Fibroblast of skin of left biceps (primary cell): Measurements from ENCODE around the gene FZD10.
A peak's percentile ranks its signal among the peaks of the same experiment; 100 is the strongest.

Experiments
- DNase-seq, 2 experiments: peaks; one replicate each; pipeline ENCODE4 v3.0.0-alpha.2; 2013; ENCODE audit warnings: low read depth in 2 of 2

The FZD10 gene, protein sequence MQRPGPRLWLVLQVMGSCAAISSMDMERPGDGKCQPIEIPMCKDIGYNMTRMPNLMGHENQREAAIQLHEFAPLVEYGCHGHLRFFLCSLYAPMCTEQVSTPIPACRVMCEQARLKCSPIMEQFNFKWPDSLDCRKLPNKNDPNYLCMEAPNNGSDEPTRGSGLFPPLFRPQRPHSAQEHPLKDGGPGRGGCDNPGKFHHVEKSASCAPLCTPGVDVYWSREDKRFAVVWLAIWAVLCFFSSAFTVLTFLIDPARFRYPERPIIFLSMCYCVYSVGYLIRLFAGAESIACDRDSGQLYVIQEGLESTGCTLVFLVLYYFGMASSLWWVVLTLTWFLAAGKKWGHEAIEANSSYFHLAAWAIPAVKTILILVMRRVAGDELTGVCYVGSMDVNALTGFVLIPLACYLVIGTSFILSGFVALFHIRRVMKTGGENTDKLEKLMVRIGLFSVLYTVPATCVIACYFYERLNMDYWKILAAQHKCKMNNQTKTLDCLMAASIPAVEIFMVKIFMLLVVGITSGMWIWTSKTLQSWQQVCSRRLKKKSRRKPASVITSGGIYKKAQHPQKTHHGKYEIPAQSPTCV

DNA sequence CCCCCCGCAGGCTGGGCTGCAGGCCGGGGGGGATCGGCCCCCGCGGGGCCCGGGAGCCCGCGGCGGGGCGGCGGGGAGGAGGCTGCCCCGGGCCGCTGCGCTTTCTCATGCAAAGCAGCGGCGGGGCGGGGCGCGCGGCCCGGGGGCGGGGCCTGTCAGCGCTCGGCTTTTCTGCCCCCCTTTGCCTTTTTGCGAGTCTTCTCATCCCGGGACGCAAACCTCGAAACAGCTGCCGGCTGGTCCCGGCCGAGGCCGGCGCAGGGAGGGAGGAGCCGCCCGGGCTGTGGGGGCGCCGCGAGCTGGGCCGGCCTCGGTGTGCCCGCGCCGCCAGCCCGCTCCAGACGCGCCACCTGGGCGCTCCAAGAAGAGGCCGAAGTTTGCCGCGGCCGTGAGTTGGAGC is at the start of gene FZD10:
Gene FZD10, plus strand, starts transcription at position 198 of the 400 bp plus-strand sequence. CDS start 479 bp downstream, outside the sequence.
- DNase-seq = peak in 1 of 2 experiments; percentile 23

DNA sequence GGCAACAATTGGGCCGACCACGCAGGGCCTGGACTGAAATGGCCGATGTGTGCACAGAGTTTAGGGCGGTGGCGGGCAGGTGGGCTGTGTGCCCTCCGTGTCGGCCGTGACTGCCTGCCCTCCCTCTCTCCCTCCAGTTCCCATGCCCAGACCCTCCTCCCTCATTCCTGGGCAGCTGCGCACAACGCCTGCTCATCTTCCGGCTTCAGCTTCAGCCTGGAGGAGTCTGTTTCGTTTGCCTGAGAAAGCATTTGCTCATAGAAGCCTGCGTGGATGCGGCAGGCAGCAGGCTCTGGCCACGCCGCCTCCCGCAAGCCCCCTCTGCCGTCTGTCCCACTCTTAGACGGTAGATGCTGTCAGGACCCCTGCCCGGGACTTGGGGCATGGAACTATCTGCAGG is 47.3 kb upstream of the FZD10 start:
- no peak for DNase-seq

DNA sequence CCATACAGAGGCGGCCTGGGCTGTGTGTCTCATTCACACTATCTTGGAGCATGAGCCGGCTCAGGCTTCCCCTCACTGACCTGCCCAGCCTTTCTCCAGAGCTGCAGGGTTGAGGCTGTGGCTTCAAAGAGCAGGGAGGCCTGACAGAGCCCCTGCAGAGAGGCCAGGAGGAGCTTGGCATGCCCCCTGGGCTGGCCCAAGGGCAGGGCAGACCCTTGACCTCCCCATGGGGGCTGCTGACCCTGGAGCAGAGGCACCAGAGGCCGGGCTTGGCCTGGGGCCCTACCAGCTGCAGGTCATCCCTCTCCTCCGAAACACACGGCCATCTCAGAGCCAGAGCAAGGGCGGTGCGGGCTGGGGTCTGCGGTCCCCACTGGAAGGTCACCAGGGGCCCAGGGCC is 46.6 kb upstream of the FZD10 start:
- DNase-seq = no peak

DNA sequence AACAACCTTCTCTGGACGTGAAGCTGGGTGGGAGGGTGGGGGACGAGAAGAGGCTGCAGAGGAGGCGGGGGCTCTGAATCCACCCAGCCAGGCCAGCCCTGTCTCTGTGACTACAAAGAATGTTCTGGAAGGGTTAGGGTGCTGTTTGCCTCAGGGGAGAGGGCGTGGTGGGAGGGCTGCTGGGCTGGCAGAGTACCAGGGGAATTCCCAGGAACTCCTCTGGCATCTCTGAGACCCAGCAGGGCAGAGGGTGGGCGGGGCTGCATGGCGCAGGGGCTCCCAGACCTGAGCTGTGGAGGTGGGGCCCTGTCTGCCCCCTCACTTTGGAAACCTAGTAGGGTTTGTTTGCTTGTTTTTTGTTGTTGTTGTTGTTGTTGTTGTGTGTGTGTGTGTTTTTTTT is 45.5 kb upstream of the FZD10 start:
- DNase-seq = no peak

DNA sequence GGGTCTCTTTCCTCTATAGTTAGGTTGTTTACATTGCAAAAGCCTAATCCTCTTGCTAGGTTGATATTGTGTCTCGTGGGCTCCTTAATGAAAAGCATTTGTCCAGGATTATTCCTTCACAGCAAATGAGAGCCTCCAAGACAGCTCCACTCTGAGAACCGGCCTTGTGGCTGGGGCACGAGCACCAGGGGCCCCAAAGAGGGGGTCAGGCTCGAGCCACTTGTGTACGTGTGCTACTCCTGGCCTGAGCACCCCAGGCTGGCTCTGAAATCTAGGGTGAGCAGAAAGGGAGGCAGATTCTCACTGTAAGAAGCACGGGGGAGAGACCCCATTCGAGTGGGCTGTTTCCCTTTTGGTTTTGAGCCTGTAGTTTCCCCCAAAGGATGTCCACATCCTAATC is 45.0 kb upstream of the FZD10 start:
- no peak for DNase-seq

DNA sequence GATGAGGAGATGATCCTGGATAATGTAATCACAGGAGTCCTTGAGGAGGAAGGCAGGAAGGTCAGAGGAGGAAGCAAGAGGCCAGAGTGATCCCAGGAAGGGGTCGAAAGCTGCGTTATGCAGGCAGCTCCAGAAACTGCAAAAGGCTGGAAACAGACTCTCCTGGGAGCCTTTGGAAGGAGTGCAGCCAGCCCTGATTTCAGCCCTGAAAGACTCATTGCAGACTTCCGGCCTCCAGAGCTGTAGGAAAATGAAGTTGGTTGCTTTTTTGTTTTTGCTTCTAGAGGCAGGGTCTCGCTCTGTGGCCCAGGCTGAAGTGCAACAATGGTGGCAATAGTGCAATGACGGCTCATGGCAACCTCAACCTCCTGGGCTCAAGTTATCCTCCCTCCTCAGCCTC is 44.6 kb upstream of the FZD10 start:
- no peak for DNase-seq

DNA sequence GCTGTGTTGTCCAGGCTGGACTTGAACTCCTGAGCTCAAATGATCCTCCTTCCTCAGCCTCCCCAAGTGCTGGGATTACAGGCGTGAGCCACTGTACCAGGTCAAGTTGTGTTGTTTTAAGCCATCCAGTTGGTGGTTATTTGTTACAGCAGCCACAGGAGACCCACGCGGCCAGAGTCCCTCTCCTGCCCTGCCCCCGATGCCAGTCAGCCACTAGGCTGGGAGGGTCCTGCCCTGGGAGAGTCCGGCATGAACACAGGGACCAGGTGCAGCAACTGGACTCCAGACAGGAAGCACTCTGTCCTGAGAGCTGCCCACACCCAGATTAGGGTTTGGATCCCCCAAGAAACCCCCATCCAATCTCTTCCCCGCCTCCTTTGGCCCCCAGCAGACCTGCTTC is 44.1 kb upstream of the FZD10 start:
- DNase-seq = no peak

DNA sequence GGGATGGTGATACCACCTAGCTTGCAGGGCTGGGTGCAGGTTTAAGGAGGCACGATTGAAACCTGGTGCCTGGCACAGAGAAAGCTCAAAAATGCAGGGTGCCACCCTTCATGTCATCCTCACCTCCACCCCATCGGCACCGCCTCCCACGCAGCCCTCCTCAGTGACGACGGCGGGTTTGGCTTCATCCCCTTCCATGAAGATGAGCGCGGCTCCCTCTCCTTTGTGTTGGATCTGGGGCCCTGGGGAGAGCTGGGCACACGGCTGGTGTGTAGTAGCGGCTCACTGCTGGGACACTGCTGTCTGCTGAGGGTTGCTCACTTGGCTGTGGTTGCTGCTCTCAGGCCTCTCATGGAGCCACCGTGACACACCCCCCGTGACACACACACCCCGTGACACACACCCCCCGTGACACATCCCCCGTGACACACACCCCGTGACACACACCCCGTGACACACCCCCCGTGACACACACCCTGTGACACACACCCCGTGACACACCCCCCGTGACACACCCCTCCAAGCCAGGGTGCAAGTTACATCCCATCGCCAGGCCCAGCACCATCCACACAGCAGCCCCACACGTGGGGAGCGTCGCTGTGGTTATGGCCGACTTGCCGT is 42.9 kb upstream of the FZD10 start:
- no peak for DNase-seq

DNA sequence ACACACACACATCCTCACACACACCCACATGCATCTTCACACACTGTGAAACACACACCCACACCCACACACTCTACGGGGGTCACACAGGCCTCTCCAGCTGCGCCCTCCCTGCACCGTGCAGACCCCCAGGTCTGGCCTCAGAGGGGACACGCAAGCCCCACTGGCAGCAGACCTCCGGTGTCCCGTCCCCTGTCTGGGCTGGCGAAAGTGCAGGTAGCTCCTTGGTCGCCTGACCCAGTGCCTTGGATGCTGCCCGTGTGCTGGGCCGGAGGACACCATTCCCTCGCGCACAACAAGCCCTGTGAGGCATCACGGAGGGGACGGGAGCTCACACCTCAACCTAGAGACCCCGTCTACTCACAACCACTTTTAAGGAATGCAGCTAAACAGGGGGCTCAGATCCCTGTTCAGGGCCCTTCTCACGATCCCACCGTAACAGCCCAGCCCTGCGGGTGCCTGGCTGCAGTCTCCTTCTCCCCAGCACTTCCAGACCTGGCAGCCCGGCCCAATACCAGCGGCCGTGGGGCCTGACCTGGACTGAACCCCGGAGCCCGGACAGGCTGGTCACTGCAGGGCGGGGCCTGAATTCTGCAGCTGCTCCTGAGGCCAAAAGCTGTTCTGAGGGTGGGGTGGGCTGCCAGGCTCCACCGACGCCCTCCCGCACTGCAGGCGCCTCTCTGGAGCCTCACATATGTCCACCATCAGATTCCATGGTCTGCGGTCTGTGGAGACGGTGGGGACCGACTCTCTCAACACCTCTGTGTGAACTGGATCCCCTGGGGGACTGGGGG is 42.1 kb upstream of the FZD10 start:
- no peak for DNase-seq

DNA sequence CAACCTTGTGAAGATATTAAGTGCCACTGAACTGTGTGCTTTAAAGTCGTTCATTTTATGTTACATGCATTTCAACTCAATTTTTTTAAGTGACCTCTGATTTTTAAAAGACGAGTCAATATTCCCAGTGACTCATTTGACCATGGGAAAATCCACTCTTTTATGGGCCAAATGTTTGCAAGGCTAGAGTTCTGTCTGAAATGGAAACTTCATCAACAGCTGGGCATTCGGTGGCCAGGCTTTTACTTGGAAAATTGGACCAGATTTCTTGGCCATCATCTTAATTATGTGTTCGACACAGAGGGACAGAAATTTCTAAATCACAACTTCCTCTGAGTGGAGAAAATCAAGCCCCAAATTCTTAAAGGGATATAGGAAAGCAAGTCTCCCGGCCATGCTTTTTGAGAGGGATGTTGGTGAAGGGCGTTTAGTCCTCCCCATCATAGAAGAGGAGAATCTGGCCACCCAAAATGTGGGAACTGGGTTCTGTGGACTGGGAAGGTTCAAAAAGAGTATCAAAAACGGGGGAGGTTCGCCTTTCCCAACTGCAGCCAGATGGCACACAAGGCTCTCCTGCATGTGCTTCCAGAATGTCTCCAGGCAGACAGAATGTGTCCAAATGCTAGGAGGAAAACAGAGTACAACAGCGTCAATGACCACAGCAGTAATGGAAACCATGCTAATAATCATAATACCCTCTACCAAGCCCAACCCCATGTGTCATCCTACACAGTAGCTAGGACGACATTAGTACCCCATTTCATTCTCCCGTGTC is 40.9 kb upstream of the FZD10 start:
- no peak for DNase-seq

DNA sequence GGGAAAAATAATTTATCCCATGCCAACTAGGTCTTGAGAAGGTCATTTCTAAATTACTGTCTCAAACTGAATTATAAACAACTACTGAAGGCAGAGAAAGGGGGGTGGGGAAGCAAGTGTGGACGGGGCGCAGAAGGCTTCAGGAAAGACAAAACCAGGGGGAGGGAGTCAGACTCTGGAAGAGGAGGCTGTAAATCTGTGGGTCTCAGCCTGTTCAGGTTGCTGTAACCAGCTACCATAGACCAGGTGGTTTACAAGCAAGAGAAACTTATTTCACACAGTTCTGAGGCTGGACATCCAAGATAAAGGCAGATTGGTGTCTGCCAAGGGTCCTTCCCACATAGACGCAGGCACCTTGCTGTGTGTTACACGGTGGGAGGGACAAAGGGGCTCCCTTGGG is 39.9 kb upstream of the FZD10 start:
- DNase-seq = no peak

DNA sequence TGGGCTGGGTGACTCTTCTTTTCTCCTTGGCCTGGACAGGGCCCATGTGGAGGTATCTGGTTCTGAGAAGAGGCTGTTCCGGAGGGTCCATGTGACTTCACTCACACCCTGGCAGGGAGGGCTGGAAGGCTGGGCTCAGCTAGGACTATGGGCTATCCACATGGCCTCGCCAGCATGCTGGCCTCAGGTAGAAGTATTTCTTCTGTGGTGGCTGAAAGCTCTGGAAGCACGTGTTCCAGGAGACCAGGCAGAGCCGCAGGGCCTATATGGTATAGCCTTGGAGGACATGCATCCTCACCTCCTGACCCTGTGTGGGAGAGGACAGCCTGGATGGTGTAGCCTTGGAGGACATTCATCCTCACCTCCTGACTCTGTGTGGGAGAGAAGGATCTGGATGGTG is 38.2 kb upstream of the FZD10 start:
- DNase-seq = no peak

DNA sequence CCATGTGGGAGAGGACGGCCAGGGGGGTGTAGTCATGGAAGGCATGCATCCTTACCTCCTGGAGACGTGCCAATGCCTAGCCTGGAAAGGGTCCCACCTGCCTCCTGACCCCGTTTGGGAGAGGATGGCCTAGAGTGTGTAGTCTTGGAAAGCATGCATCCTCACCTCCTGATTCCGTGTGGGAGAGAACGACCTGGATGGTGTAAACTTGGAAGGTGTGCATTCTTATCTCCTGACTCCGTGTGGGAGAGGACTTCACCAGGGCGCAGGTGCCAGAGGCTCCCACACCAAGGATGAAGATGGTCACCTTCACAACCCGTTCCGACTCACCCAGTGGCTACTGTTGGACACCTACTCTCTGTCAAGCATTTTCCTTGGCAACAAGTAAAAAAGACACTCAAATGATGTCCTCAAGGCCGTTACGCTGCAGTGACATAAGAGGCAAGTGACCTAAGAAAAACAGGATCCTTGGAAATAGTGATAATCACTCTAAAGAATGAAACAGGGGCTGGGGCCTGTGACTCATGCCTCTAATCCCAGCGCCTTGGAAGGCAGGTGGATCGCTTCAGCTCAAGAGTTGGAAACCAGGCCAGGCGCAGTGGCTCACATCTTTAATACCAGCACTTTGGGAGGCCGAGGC is 37.5 kb upstream of the FZD10 start:
- no peak for DNase-seq

DNA sequence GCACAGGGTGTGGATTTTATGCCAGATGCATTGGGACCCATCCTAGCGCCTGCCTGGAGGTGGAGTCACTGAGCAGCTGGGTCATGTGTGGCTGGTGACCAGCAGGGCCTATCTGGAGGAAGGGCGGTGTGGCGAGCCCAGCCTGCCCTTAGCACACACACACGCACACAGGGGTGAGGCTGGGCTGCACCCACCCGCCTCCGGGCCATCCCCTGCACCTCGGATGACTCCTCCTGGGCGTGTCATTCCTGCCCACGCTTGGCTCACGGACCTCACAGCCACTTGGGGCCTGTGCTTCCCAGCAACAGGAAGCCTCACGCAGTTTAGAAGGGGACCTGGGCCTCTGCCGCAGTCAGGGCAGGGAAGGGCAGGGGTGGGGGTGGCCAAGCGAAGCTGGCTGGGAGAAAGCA is 36.2 kb upstream of the FZD10 start:
- no peak for DNase-seq

DNA sequence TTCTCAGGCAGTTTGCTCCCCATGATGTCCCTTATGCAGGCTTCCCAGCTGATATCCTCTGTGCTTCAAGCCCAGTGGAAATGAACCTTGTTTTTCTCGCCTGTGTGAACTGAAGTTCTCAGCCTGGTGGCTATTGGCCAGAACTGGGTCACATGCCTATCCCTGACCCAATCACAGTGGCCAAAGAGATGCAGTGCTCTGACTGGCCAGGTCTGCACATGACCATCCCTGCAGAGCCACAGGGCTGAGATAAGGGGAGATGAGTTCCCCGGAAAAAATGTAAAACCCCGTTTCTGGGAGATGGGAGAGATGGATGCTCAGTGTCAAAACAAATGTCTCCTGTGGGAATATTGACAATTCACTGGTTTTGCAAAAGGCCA is 34.7 kb upstream of the FZD10 start:
- no peak for DNase-seq

DNA sequence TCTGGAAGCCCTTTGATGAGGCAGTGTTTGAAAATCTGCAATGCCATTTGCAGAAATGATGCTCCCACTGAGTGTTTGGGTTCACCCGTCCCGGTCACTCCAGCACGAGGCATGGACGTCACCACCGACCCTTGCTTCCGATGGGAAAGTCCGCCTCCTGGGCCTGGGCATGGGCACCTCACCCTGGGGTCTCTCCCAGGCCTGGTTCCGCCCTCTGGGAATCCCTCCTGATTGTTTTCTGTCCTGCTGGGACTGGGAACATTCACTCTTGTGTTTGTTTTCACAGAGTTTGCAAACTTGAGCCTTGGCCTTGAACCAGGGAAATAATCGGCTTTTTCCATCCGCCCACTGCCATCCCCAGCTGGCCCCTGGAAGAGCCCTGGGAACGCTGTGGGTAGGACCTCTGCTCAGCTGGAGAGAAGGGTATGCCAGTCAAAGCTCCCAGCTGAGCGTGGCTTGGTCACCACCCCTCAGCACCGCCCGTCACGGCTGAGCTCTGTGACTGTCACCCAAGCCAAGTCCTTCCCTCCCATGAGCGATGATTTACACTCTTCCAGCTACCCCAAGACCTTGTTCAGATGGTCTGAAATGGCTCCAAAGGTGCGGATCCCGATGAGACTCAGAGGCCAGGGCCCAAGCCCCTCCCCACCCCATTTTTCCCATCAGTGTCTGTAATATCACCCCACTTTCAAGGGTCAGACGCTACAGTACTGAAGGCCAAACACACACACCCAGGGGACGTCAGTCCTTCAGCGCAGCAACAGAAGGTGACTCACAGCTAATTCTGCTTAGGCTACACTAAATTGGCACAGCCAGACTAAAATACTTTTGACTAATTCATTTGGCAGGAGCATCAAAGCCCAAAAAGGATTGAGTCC is 34.1 kb upstream of the FZD10 start:
- no peak for DNase-seq

DNA sequence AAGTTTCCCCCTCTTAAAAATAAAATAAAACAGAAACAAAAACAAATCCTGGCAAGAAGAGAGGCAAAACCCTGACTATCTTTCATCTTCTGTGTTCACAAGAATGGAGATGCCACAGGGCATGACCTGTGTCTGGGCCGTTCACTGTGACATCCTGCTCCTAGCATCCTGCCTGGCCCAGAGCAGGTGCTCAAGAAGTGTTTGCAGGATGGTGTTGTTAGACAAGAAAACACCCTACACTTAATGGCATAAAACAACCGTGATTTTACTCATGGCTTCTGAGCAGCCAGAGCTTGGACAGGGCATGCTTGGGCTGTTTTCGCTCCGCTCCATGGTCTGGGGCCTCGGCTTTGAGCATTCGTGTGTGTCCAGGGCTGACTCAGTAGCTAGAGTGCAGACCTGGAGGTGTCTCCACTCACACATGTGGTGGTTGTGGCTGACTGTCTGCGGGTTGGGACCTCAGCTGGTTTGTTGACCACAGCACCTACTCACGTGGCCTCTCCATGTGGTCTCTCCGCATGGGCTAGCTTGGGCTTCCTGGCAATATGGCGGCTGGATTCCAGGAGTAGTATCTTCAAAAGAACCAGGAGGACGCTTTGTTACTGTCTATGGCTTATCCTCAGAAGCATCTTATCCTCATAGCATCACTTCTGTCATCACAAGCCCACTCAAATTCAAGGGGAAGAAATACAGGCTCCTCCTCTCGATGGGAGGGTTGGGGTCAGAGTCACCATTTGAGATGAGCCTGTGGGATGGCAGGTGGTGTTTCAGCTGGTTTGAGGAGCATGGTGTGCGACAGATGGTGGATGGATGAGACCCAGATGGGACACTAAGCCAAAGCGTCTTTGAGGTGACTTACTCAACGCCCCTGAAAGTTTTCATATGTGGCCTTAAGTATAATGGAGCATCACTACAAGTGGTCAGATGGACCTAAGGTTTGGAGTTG is 33.2 kb upstream of the FZD10 start:
- no peak for DNase-seq

DNA sequence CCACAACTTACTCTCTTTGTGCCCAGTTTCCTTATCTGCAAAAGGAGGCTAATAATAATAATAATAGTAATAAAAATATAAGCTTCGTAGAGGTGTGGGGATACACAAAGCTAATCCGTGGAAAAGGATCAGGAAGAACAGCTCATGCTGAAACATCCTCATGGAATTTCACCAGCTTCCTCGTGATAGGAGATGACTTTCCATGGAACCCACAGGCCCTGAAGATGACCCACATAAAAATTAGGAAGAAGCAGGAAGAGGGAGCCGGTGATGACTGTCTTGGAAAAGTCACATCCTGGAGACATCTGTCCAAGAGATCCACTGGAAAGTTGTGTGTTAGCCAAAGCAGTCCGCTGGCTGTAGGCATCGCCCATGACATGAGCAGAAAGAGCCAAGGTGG is 31.9 kb upstream of the FZD10 start:
- no peak for DNase-seq

DNA sequence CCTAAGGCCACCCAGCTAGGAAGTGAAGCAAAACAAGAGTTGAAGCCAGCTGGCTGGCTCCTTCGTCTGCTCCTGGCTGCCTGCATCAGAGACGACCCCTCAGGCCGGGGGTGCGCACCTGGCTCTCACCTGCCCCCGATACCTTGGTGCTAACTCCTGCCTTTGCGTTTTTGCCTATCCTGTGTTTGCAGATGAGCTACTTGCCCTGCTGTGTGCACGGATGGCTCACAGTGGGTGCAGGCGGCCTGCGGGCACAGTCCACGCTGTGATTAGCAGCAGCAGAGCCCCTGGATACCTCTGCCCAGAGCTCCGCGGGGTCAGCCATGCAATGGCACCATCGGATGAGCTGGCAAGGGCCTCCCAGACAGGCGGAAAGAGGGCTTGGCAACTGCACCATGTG is 31.2 kb upstream of the FZD10 start:
- no peak for DNase-seq
